Suprapubic skin (tissue), 4 donors: ENCODE measurements around the gene VTI1A.

ENCODE experiments used
- CTCF ChIP-seq, 2 donors: fragments of 200-600 bp in 1 of 2; fragments of 450-650 bp in 1 of 2; sonication (generic) in 1 of 2; IDR thresholded peaks; one replicate each; pipeline ENCODE4 v1.5.1; 2016 to 2019; ENCODE audit warnings: antibody characterized with exemption in 2 of 2, mild to moderate bottlenecking in 1 of 2, moderate library complexity in 1 of 2
- EP300 ChIP-seq: sonication (generic); formaldehyde crosslinking; IDR thresholded peaks from one replicate; pipeline ENCODE4 v1.6.1; 2017; ENCODE audit warnings: antibody characterized with exemption
- POLR2A ChIP-seq, 2 donors: fragments of 450-650 bp; IDR thresholded peaks; one replicate each; pipeline ENCODE4 v1.6.1; 2017; ENCODE audit warnings: antibody characterized with exemption in 2 of 2, mild to moderate bottlenecking in 2 of 2, moderate library complexity in 2 of 2
- POLR2AphosphoS5 ChIP-seq, 3 donors: sonication (generic); formaldehyde crosslinking; IDR thresholded peaks; one replicate each; pipeline ENCODE4 v1.6.1; 2017; ENCODE audit warnings: antibody characterized with exemption in 3 of 3

GRCh38 chr10:112701878-112702255, 254.9 kb downstream of the VTI1A start:
- TF ChIP-seq CTCF (IDR thresholded peaks at IDR 0.05) (no peak), POLR2A (IDR thresholded peaks at IDR 0.05) (no peak), EP300 (no peak), POLR2AphosphoS5 (IDR thresholded peaks at IDR 0.05) (no peak)
